HepG2 (cell line): ENCODE results near the gene RBMS2. TPM values are rescaled to one million over a fixed set of nuclear protein-coding genes. Genes with fewer than 3 reads are reported as not detected.

Source experiments
- ATAC-seq: fragments of 200-7000 bp; cut with Tn5 transposase; 3 replicates; pipeline ENCODE4 v1.9.1; 2020; ENCODE audit warnings: mild to moderate bottlenecking, moderate library complexity
- BruUV-seq: library from RNA; stranded (reverse); fragments of 400-500 nt; replicated peaks from 2 replicates; lab custom pipeline; 2021; lab: Mats Ljungman, UMichigan
- CTCF ChIA-PET: fragments of 300-600 bp; formaldehyde crosslinking; extraction: SDS; loops from one replicate; lab custom pipeline; 2021; ENCODE audit warnings: low total read pairs, inconsistent platforms, low intra/inter-chr PET ratio; lab: Yijun Ruan, JAX
- POLR2A ChIA-PET: fragments of 350-600 bp; sonication (Branson Sonifier 250); formaldehyde crosslinking; loops from one replicate; lab custom pipeline; 2020; ENCODE audit warnings: antibody characterized with exemption, inconsistent platforms; lab: Yijun Ruan, JAX
- DNase-seq: peaks from one replicate; pipeline ENCODE4 v3.0.0-alpha.2; 2015; ENCODE audit warnings: low spot score
- FAIRE-seq: peaks from 3 replicates; lab custom pipeline; 2011; peaks lifted over from hg19 to GRCh38; lab: Jason Lieb, UNC
- H2AFZ ChIP-seq: one replicate; pipeline ENCODE4 v1.6.1; 2011; ENCODE audit warnings: low read length, inconsistent platforms
- H3K27ac ChIP-seq: fragments of 300-600 bp; 3 replicates; pipeline ENCODE4 v1.8.0; 2011; ENCODE audit warnings: mixed run types, mild to moderate bottlenecking, mixed read lengths, low read length, inconsistent platforms; ENCODE audit not compliant: insufficient read depth; ENCODE audit errors: extremely low read length
- H3K27me3 ChIP-seq, 2 experiments: fragments of 200-600 bp in 1 of 2; 2 replicates in 1 of 2; 3 replicates in 1 of 2; pipeline versions ENCODE4 v1.6.0 to v1.8.0; 2011; ENCODE audit warnings: low read length in 2 of 2, mild to moderate bottlenecking in 2 of 2, moderate library complexity in 2 of 2, inconsistent platforms in 1 of 2; ENCODE audit not compliant: insufficient read depth in 2 of 2, control insufficient read depth in 1 of 2
- H3K36me3 ChIP-seq, 2 experiments: fragments of 200-600 bp in 1 of 2; replicated peaks in 1 of 2; 2 replicates in 1 of 2; 3 replicates in 1 of 2; pipeline versions ENCODE4 v1.5.1 to v1.8.0; 2011; ENCODE audit warnings: low read length in 2 of 2, inconsistent platforms in 1 of 2; ENCODE audit not compliant: insufficient read depth in 2 of 2, control insufficient read depth in 1 of 2
- H3K4me1 ChIP-seq: 2 replicates; pipeline ENCODE4 v1.5.1; 2012; ENCODE audit warnings: low read length, inconsistent platforms; ENCODE audit not compliant: insufficient read depth
- H3K4me2 ChIP-seq: 2 replicates; pipeline ENCODE4 v1.6.0; 2011; ENCODE audit warnings: low read depth, low read length, inconsistent platforms
- H3K4me3 ChIP-seq, 3 experiments: fragments of 200-600 bp in 1 of 3; sonication (generic), shearing (Covaris generic) in 1 of 3; replicated peaks in 1 of 3; 2 replicates each; pipeline ENCODE4 v1.5.1; 2011 to 2016; ENCODE audit warnings: low read length in 3 of 3, inconsistent platforms in 2 of 3, low read depth in 2 of 3, mild to moderate bottlenecking in 2 of 3, control low read depth in 1 of 3, mixed read lengths in 1 of 3; ENCODE audit not compliant: insufficient read depth in 1 of 3
- H3K79me2 ChIP-seq: one replicate; pipeline ENCODE4 v1.6.1; 2011; ENCODE audit warnings: low read length, inconsistent platforms; ENCODE audit not compliant: insufficient read depth
- H3K9ac ChIP-seq: 2 replicates; pipeline ENCODE4 v1.6.0; 2011; ENCODE audit warnings: mild to moderate bottlenecking, low read depth, low read length, inconsistent platforms; ENCODE audit not compliant: insufficient read depth
- H3K9me3 ChIP-seq: 2 replicates; pipeline ENCODE4 v1.5.1; 2012; ENCODE audit warnings: mild to moderate bottlenecking, low read length
- H4K20me1 ChIP-seq: 2 replicates; pipeline ENCODE4 v1.6.0; 2011; ENCODE audit warnings: inconsistent platforms, mild to moderate bottlenecking, low read length, moderate library complexity; ENCODE audit not compliant: insufficient read depth
- EED ChIP-seq: sonication (generic); formaldehyde crosslinking; IDR thresholded peaks from 2 replicates; pipeline ENCODE4 v1.5.0; 2020; ENCODE audit warnings: mild to moderate bottlenecking, missing genetic modification reagents
- MIXL1 ChIP-seq: IDR thresholded peaks from 2 replicates; pipeline ENCODE4 v1.6.1; 2016
- TP53 ChIP-seq: sonication (generic); formaldehyde crosslinking; conservative IDR thresholded peaks from 2 replicates; pipeline ENCODE4 v1.4.0; 2020; ENCODE audit warnings: missing genetic modification reagents
- ZBTB3 ChIP-seq: sonication (generic); formaldehyde crosslinking; IDR thresholded peaks from 2 replicates; pipeline ENCODE4 v1.4.0; 2020; ENCODE audit warnings: low read depth, mild to moderate bottlenecking, moderate library complexity, missing genetic modification reagents, borderline replicate concordance
- ZBTB8A ChIP-seq: sonication (generic); formaldehyde crosslinking; IDR thresholded peaks from 2 replicates; pipeline ENCODE4 v1.4.0; 2020; ENCODE audit warnings: mild to moderate bottlenecking, low read depth, missing genetic modification reagents, borderline replicate concordance
- WGBS: methylation state at CpG from one replicate; pipeline ENCODE4 v1.1.6; 2017; ENCODE audit warnings: low lambda C conversion rate; 5-methylcytosine and 5-hydroxymethylcytosine counted together
- in situ Hi-C: cut with HindIII; loops from 2 replicates; pipeline ENCODE4 v1.10.0; 2017; ENCODE audit warnings: low pct_unique_long_range_greater_than_20kb; ENCODE audit not compliant: extremely low pct_ligation_motif_present
- intact Hi-C: fragments of 100-400 bp; cut with micrococcal nuclease; formaldehyde crosslinking; loops from one replicate; pipeline ENCODE4 v1.10.0; 2022; ENCODE audit not compliant: unreplicated experiment
- polyA plus RNA-seq, 8 experiments: library from polyadenylated mRNA; depleted of rRNA in 3 of 8; stranded (reverse) in 7 of 8; unstranded in 1 of 8; fragments of >200 nt; fragmentation: Illumina TruSeq in 4 of 8; extraction: Trizol in 4 of 8; gene quantifications; 2 replicates each; pipeline versions ENCODE4 v1.2.1 to v1.2.3, GENCODE V29; 2011 to 2016; ENCODE audit warnings: low read depth in 4 of 8, missing spikeins in 1 of 8, mixed read lengths in 1 of 8; ENCODE audit not compliant: insufficient read depth in 1 of 8
- total RNA-seq, 5 experiments: library from RNA; depleted of rRNA; stranded (reverse); fragments of >200 nt; fragmentation: Illumina TruSeq; extraction: Trizol; gene quantifications; 2 replicates each; pipeline ENCODE4 v1.2.3, GENCODE V29; 2016; ENCODE audit warnings: low read depth in 1 of 5
- TF ChIP-seq, protein P1 (sequence below): sonication (generic); formaldehyde crosslinking; IDR thresholded peaks from 2 replicates; pipeline ENCODE4 v1.4.0; 2020; ENCODE audit warnings: missing genetic modification reagents
- TF ChIP-seq, protein P2 (sequence below): IDR thresholded peaks from 2 replicates; pipeline ENCODE4 v1.4.0; 2020; ENCODE audit warnings: mild to moderate bottlenecking, missing genetic modification reagents
- TF ChIP-seq, protein P3 (sequence below): sonication (generic); formaldehyde crosslinking; IDR thresholded peaks from 2 replicates; pipeline ENCODE4 v1.4.0; 2020; ENCODE audit warnings: mild to moderate bottlenecking, missing genetic modification reagents

The RBMS2 gene
- total and polyA plus RNA-seq, 2 of the 13 experiments (the other 11 are each of a cell fraction or from before 2014, with no cell fraction given) = 0.53 to 7.4 TPM

DNA sequence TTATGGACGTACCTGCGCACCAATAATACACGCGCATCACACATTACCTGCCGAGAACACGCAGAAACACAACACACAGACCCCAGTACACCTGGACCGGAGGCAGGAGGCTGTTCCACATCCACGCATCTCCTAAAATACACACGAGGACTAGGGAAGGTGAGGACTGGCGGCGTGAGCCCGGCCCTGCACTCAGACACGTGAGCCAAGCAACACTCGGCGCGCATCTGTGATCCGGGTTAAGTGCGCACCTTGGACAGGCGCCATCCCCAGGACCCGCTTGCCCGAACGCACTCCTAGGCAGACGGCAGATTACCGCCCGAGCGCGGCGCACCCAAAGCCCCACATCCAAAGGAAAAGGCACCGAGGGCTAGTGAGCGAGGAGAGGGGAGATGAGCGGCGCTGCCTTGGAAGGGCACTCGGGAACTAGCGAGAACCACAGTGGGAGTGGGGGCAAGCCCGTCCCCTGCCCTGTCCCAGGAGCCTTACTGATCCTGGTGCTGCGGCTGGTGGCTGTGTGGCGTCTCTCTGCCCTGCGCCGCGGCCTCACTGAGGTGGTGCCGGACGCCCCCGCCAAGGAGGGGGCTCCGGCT, 34.1 kb upstream of the RBMS2 start (continued):
- TF ChIP-seq, protein P1, sequence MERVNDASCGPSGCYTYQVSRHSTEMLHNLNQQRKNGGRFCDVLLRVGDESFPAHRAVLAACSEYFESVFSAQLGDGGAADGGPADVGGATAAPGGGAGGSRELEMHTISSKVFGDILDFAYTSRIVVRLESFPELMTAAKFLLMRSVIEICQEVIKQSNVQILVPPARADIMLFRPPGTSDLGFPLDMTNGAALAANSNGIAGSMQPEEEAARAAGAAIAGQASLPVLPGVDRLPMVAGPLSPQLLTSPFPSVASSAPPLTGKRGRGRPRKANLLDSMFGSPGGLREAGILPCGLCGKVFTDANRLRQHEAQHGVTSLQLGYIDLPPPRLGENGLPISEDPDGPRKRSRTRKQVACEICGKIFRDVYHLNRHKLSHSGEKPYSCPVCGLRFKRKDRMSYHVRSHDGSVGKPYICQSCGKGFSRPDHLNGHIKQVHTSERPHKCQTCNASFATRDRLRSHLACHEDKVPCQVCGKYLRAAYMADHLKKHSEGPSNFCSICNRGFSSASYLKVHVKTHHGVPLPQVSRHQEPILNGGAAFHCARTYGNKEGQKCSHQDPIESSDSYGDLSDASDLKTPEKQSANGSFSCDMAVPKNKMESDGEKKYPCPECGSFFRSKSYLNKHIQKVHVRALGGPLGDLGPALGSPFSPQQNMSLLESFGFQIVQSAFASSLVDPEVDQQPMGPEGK = 0 out of 2 replicates have a peak, but pooled peaks have one; percentile 43
- no peak for TF ChIP-seq MIXL1 (CRISPR knock-in tag)

DNA sequence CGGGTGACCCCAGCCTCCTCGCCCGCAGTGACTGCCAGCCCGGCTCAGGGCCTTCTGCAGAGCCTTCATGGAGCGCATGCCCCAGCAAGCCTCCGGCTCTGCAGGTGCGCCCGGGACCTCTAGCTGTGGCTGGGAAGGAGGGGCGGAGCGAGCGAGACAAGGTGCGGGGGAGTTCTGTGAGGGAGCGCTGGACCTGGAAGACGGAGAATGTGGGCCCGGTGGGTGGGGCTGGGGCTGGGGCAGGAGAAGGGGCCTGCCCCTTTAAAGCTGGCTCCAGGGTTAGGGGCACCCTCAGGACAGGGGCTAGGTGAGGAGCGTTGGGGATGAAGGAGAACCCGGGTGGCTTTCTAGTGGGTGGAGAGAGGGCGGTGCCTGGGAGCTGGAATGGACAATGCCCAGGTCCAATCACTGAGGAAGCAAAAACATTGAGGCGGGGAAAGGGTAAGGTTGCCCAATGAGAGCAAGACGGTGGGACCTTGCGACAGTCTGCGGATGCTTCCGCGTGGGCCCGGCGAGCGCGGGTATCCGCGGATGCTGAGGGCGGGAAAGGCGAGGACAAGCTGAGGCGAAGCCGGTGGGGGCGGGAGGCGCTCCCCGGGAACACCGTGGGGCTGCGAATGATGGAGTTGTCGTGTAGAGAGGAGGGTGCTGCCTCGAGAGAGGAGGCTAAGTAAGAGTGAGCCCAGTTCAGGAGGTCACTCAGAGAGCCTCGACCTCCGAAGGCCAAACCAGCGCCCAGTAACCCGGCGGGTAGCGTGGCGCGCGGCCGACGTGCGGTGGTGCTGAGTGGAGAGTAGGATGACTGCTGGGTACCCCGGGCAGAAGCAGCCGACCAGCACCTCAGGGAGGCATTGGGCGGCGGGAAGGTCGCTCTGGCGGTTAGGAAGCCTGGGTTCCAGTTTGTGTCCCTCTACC, 33.3 kb upstream of the RBMS2 start, which contains the start of gene GLS2:
Gene GLS2 (minus strand): TSS at position 121 of the 915 bp plus-strand sequence. CDS start 43 bp downstream, at position 78.
- Histone ChIP-seq H3K4me2 (peak within 1 kb of the TSS; percentile 93), H3K9ac (peak within 1 kb of the TSS; percentile 61), H3K27me3 (no peaks in the 10 kb centered on the region), H3K4me3 (peak within 1 kb of the TSS; percentile 65 to 85 (median 79)), H3K36me3 (no peaks in the 10 kb centered on the region), H3K27ac (no peak within 1 kb of the TSS), H3K9me3 (no peaks in the 10 kb centered on the region), H3K4me1 (peaks cover 34% of the 10 kb centered on the region), H4K20me1 (no peaks in the 10 kb centered on the region), H2AFZ (no peak within 1 kb of the TSS), H3K79me2 (no peaks in the 10 kb centered on the region)
- 45% methylated on average over 51 of the region's 59 CpGs for WGBS
- CTCF ChIA-PET = no interaction called here
- peak; percentile 76 for DNase-seq
- in situ Hi-C loops = no loop called here
- peak; percentile 95 for ATAC-seq
- intact Hi-C loops = no loop called here
- POLR2A ChIA-PET = interaction anchor here (0.6 to 1.8 kb wide), 18 partner anchors 9 to 360 kb away, joined by 3 to 10 read pairs (median 3); partner anchors contain the start of genes APOF, CNPY2, COQ10A and ESYT1
- BruUV-seq = no TSS peak
- peak; percentile 61 for FAIRE-seq
- TF ChIP-seq TP53 (CRISPR knock-in tag) (0 out of 2 replicates have a peak, but pooled peaks have one; percentile 74), EED (CRISPR knock-in tag) (peak; percentile 81; the same call in 1 of the 2 replicates), ZBTB3 (CRISPR knock-in tag) (no peak), ZBTB8A (CRISPR knock-in tag) (peak; percentile 89)
- TF ChIP-seq, protein P2, sequence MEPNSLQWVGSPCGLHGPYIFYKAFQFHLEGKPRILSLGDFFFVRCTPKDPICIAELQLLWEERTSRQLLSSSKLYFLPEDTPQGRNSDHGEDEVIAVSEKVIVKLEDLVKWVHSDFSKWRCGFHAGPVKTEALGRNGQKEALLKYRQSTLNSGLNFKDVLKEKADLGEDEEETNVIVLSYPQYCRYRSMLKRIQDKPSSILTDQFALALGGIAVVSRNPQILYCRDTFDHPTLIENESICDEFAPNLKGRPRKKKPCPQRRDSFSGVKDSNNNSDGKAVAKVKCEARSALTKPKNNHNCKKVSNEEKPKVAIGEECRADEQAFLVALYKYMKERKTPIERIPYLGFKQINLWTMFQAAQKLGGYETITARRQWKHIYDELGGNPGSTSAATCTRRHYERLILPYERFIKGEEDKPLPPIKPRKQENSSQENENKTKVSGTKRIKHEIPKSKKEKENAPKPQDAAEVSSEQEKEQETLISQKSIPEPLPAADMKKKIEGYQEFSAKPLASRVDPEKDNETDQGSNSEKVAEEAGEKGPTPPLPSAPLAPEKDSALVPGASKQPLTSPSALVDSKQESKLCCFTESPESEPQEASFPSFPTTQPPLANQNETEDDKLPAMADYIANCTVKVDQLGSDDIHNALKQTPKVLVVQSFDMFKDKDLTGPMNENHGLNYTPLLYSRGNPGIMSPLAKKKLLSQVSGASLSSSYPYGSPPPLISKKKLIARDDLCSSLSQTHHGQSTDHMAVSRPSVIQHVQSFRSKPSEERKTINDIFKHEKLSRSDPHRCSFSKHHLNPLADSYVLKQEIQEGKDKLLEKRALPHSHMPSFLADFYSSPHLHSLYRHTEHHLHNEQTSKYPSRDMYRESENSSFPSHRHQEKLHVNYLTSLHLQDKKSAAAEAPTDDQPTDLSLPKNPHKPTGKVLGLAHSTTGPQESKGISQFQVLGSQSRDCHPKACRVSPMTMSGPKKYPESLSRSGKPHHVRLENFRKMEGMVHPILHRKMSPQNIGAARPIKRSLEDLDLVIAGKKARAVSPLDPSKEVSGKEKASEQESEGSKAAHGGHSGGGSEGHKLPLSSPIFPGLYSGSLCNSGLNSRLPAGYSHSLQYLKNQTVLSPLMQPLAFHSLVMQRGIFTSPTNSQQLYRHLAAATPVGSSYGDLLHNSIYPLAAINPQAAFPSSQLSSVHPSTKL (CRISPR knock-in tag) = peak; percentile 25; the same call in 1 of the 2 replicates
- TF ChIP-seq, protein P3, sequence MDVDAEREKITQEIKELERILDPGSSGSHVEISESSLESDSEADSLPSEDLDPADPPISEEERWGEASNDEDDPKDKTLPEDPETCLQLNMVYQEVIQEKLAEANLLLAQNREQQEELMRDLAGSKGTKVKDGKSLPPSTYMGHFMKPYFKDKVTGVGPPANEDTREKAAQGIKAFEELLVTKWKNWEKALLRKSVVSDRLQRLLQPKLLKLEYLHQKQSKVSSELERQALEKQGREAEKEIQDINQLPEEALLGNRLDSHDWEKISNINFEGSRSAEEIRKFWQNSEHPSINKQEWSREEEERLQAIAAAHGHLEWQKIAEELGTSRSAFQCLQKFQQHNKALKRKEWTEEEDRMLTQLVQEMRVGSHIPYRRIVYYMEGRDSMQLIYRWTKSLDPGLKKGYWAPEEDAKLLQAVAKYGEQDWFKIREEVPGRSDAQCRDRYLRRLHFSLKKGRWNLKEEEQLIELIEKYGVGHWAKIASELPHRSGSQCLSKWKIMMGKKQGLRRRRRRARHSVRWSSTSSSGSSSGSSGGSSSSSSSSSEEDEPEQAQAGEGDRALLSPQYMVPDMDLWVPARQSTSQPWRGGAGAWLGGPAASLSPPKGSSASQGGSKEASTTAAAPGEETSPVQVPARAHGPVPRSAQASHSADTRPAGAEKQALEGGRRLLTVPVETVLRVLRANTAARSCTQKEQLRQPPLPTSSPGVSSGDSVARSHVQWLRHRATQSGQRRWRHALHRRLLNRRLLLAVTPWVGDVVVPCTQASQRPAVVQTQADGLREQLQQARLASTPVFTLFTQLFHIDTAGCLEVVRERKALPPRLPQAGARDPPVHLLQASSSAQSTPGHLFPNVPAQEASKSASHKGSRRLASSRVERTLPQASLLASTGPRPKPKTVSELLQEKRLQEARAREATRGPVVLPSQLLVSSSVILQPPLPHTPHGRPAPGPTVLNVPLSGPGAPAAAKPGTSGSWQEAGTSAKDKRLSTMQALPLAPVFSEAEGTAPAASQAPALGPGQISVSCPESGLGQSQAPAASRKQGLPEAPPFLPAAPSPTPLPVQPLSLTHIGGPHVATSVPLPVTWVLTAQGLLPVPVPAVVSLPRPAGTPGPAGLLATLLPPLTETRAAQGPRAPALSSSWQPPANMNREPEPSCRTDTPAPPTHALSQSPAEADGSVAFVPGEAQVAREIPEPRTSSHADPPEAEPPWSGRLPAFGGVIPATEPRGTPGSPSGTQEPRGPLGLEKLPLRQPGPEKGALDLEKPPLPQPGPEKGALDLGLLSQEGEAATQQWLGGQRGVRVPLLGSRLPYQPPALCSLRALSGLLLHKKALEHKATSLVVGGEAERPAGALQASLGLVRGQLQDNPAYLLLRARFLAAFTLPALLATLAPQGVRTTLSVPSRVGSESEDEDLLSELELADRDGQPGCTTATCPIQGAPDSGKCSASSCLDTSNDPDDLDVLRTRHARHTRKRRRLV (CRISPR knock-in tag) = no peak
